K562 (cell line): ENCODE data around the gene FAM171A2. TPM values are rescaled to one million over a fixed set of nuclear protein-coding genes. Genes with fewer than 3 reads are reported as not detected.

Experiments used
- CBFA2T2 ChIP-seq: fragments of 450-650 bp; conservative IDR thresholded peaks from 2 replicates; pipeline ENCODE4 v1.6.1; 2017; ENCODE audit warnings: mild to moderate bottlenecking
- CXXC5 ChIP-seq: fragments of 250-450 bp; sonication (Bioruptor Pico); IDR thresholded peaks from 2 replicates; pipeline ENCODE4 v1.8.0; 2022; ENCODE audit warnings: inconsistent platforms, mild to moderate bottlenecking, moderate library complexity
- ETS1 ChIP-seq: conservative IDR thresholded peaks from 2 replicates; pipeline ENCODE4 v1.6.1; 2011; ENCODE audit warnings: low read depth, mild to moderate bottlenecking, low read length; ENCODE audit not compliant: control insufficient read depth
- FOXP1 ChIP-seq: sonication (generic); formaldehyde crosslinking; IDR thresholded peaks from 2 replicates; pipeline ENCODE4 v1.8.0; 2022; ENCODE audit warnings: mild to moderate bottlenecking, missing genetic modification reagents
- LEF1 ChIP-seq: fragments of 450-650 bp; IDR thresholded peaks from 2 replicates; pipeline ENCODE4 v1.6.1; 2016; ENCODE audit warnings: mild to moderate bottlenecking
- MXD1 ChIP-seq: fragments of 250-450 bp; sonication (Bioruptor Pico); IDR thresholded peaks from 2 replicates; pipeline ENCODE4 v1.8.0; 2021; ENCODE audit warnings: borderline replicate concordance, mild to moderate bottlenecking, moderate library complexity; ENCODE audit not compliant: poor library complexity, severe bottlenecking
- NCOA1 ChIP-seq: fragments of 450-650 bp; IDR thresholded peaks from 2 replicates; pipeline ENCODE4 v1.6.1; 2016; ENCODE audit warnings: low read depth
- NEUROD1 ChIP-seq: fragments of 150-350 bp; IDR thresholded peaks from 2 replicates; pipeline ENCODE4 v1.6.1; 2014; ENCODE audit warnings: borderline replicate concordance, low read length, low read depth; ENCODE audit not compliant: partially characterized antibody
- NR2C2 ChIP-seq, 2 experiments: fragments of 200-800 bp in 1 of 2; sonication (Bioruptor generic) in 1 of 2; sonication (generic) in 1 of 2; formaldehyde crosslinking in 1 of 2; IDR thresholded peaks; 2 replicates each; pipeline versions ENCODE4 v1.6.1 to v1.8.0; 2016 to 2022; ENCODE audit warnings: mild to moderate bottlenecking in 1 of 2, missing compliant biosample characterization in 1 of 2, missing genetic modification characterization in 1 of 2, missing genetic modification reagents in 1 of 2
- PKNOX1 ChIP-seq: fragments of 450-650 bp; IDR thresholded peaks from 2 replicates; pipeline ENCODE4 v1.6.1; 2016
- RB1 ChIP-seq: fragments of 450-650 bp; IDR thresholded peaks from 2 replicates; pipeline ENCODE4 v1.6.1; 2017; ENCODE audit warnings: low read depth, mild to moderate bottlenecking
- RHOXF2B ChIP-seq: fragments of 250-450 bp; sonication (Bioruptor Pico); conservative IDR thresholded peaks from 2 replicates; pipeline ENCODE4 v1.5.1; 2021
- SIN3B ChIP-seq: fragments of 450-650 bp; IDR thresholded peaks from 2 replicates; pipeline ENCODE4 v1.6.1; 2017; ENCODE audit warnings: low read depth, mild to moderate bottlenecking, moderate library complexity
- SMAD4 ChIP-seq: fragments of 250-450 bp; sonication (Bioruptor Pico); conservative IDR thresholded peaks from 2 replicates; pipeline ENCODE4 v1.8.0; 2021; ENCODE audit warnings: inconsistent platforms, mild to moderate bottlenecking, moderate library complexity
- STAT5A ChIP-seq: IDR thresholded peaks from 2 replicates; pipeline ENCODE4 v1.6.1; 2012; ENCODE audit warnings: low read length, inconsistent platforms, borderline replicate concordance
- TCF7L2 ChIP-seq: fragments of 150-350 bp; IDR thresholded peaks from 2 replicates; pipeline ENCODE4 v1.6.1; 2016; ENCODE audit warnings: low read depth, mild to moderate bottlenecking, low read length, moderate library complexity
- ZNF232 ChIP-seq: sonication (generic); formaldehyde crosslinking; IDR thresholded peaks from 2 replicates; pipeline ENCODE4 v1.8.0; 2022; ENCODE audit warnings: mild to moderate bottlenecking, missing genetic modification reagents
- ZNF277 ChIP-seq: fragments of 250-450 bp; sonication (Bioruptor Pico); IDR thresholded peaks from 2 replicates; pipeline ENCODE4 v1.8.0; 2022; ENCODE audit warnings: inconsistent platforms, mild to moderate bottlenecking, moderate library complexity, borderline replicate concordance
- ZNF311 ChIP-seq: fragments of 250-450 bp; sonication (Bioruptor Pico); IDR thresholded peaks from 2 replicates; pipeline ENCODE4 v1.4.0; 2020; ENCODE audit warnings: mild to moderate bottlenecking, moderate library complexity
- ZNF561 ChIP-seq: fragments of 450-650 bp; formaldehyde crosslinking; conservative IDR thresholded peaks from 2 replicates; pipeline ENCODE4 v1.4.0; 2020; ENCODE audit warnings: mild to moderate bottlenecking, moderate library complexity
- ZNF655 ChIP-seq: fragments of 250-450 bp; sonication (Bioruptor Pico); IDR thresholded peaks from 2 replicates; pipeline ENCODE4 v1.5.0; 2021
- ZNF696 ChIP-seq: fragments of 250-450 bp; sonication (Bioruptor Pico); conservative IDR thresholded peaks from 2 replicates; pipeline ENCODE4 v1.4.0; 2020; ENCODE audit warnings: mild to moderate bottlenecking, moderate library complexity
- ZNF766 ChIP-seq: fragments of 200-800 bp; sonication (Bioruptor generic); conservative IDR thresholded peaks from 2 replicates; pipeline ENCODE4 v1.6.1; 2016; ENCODE audit warnings: missing genetic modification characterization, missing compliant biosample characterization
- ZZZ3 ChIP-seq: fragments of 450-650 bp; IDR thresholded peaks from 2 replicates; pipeline ENCODE4 v1.6.1; 2016; ENCODE audit warnings: antibody characterized with exemption, mild to moderate bottlenecking, moderate library complexity
- polyA plus RNA-seq, 8 experiments: library from polyadenylated mRNA; depleted of rRNA in 4 of 8; stranded (reverse) in 5 of 8; unstranded in 3 of 8; fragments of >200 nt; fragmentation: Nextera tagmentation in 2 of 8; fragmentation: Illumina TruSeq in 1 of 8; extraction: Ambion mirVana in 2 of 8; extraction: Trizol in 1 of 8; gene quantifications; 2 replicates each; pipeline versions ENCODE4 v1.2.1 to v1.2.3, GENCODE V29; 2011 to 2014; ENCODE audit warnings: inconsistent platforms in 1 of 8, missing spikeins in 1 of 8
- total RNA-seq, 7 experiments: library from RNA; depleted of rRNA in 6 of 7; stranded (reverse); fragments of >200 nt in 6 of 7; fragmentation: Illumina TruSeq in 2 of 7; extraction: Trizol in 2 of 7; gene quantifications; 2 replicates each; pipeline versions ENCODE4 v1.2.1 to v1.2.3, GENCODE V29; 2011 to 2021; ENCODE audit warnings: low replicate concordance in 1 of 7

FAM171A2 gene
- total and polyA plus RNA-seq, 9 of the 15 experiments (the other 6 are each of a cell fraction or from before 2014, with no cell fraction given), result 0.10 to 10.2 (median 2.0) TPM; not detected in 1

GRCh38 chr17:44344939-44345453 is 18.7 kb downstream of the FAM171A2 start, which contains the start of gene GRN (continued):
- no peak for TF ChIP-seq LEF1
- peak; percentile 69; the same call in 1 of the 2 replicates for TF ChIP-seq ZNF766
- peak; percentile 92 for TF ChIP-seq CBFA2T2
- peak; percentile 50; the same call in 1 of the 2 replicates for TF ChIP-seq NR2C2 (CRISPR knock-in tag; IDR thresholded peaks at IDR 0.05)
- TF ChIP-seq NR2C2 (tag; IDR thresholded peaks at IDR 0.05), result peak; percentile 61; the same call in 1 of the 2 replicates
- no peak for TF ChIP-seq ZZZ3
- TF ChIP-seq TCF7L2, result no peak
- no peak for TF ChIP-seq NCOA1
- no peak for TF ChIP-seq ZNF561 (CRISPR knock-in tag)
- TF ChIP-seq ZNF655 (CRISPR knock-in tag), result no peak
- peak; percentile 72; the same call in 1 of the 2 replicates for TF ChIP-seq ETS1
- TF ChIP-seq SIN3B, result peak; percentile 91
- TF ChIP-seq SMAD4 (CRISPR knock-in tag), result peak; percentile 75
- no peak; the same call in 1 of the 2 replicates for TF ChIP-seq PKNOX1
- TF ChIP-seq CXXC5 (CRISPR knock-in tag), result peak; percentile 44; the same call in 1 of the 2 replicates
- TF ChIP-seq FOXP1 (CRISPR knock-in tag), result peak; percentile 90
- TF ChIP-seq MXD1, result no peak
- no peak for TF ChIP-seq STAT5A
- no peak for TF ChIP-seq RHOXF2B (CRISPR knock-in tag)
- TF ChIP-seq NEUROD1, result peak; percentile 69
- TF ChIP-seq ZNF277 (CRISPR knock-in tag), result no peak
- 0 out of 2 replicates have a peak, but pooled peaks have one; percentile 13 for TF ChIP-seq RB1
- TF ChIP-seq ZNF696, result no peak
- TF ChIP-seq ZNF311 (CRISPR knock-in tag), result no peak
- TF ChIP-seq ZNF232, result 0 out of 2 replicates have a peak, but pooled peaks have one; percentile 64
